Measurements from ENCODE around the gene IGSF9B.
"Not testable (repeated sequence)": the region's sequence is repeated elsewhere in the genome, so short reads cannot be mapped to it uniquely, and the experiment has no call there.

The IGSF9B gene, protein sequence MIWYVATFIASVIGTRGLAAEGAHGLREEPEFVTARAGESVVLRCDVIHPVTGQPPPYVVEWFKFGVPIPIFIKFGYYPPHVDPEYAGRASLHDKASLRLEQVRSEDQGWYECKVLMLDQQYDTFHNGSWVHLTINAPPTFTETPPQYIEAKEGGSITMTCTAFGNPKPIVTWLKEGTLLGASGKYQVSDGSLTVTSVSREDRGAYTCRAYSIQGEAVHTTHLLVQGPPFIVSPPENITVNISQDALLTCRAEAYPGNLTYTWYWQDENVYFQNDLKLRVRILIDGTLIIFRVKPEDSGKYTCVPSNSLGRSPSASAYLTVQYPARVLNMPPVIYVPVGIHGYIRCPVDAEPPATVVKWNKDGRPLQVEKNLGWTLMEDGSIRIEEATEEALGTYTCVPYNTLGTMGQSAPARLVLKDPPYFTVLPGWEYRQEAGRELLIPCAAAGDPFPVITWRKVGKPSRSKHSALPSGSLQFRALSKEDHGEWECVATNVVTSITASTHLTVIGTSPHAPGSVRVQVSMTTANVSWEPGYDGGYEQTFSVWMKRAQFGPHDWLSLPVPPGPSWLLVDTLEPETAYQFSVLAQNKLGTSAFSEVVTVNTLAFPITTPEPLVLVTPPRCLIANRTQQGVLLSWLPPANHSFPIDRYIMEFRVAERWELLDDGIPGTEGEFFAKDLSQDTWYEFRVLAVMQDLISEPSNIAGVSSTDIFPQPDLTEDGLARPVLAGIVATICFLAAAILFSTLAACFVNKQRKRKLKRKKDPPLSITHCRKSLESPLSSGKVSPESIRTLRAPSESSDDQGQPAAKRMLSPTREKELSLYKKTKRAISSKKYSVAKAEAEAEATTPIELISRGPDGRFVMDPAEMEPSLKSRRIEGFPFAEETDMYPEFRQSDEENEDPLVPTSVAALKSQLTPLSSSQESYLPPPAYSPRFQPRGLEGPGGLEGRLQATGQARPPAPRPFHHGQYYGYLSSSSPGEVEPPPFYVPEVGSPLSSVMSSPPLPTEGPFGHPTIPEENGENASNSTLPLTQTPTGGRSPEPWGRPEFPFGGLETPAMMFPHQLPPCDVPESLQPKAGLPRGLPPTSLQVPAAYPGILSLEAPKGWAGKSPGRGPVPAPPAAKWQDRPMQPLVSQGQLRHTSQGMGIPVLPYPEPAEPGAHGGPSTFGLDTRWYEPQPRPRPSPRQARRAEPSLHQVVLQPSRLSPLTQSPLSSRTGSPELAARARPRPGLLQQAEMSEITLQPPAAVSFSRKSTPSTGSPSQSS (N-terminal part only)
- 16.8 to 35.9 (median 30.9) reads per million in 4 donors for total RNA-seq

GRCh38 chr11:133956650-133957633 is at the start of gene IGSF9B:
TSS of gene IGSF9B (minus strand) at chr11:133956968. CDS start at chr11:133956754, 214 bp downstream.
- peak; percentile 71 to 91 (median 84) for DNase-seq

DNA sequence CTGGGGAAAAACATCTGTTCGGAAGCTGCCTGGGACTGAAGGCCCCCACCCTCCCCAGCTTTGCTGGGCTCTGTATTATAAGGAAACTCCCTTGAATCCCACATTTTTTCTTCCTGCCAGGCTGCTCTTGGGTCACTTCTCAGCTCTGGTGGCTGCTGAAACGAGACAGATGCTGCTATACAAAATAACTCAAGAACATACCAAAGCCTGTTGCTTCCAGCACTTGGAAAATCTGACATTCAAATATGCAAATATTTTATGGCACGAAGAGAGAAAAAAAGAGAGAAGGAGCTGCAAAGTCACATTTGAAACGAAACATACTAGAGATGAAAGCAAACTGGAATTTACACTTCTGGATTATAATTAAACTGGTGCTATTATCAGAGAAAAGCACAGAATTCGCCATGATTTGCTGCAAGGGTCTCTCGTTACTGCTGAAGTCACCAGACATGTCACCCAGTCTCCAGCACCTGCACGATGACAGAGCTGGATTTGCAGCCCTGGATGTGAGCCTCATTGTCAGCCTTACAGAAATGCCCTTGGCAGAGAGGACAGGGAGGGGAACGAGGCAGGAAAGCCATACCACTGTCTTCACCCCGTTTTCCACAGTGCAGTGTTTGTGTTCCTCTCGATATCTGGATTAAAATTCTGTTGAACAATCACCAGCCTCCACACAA is 47.9 kb upstream of the IGSF9B start:
- DNase-seq, result no peak

DNA sequence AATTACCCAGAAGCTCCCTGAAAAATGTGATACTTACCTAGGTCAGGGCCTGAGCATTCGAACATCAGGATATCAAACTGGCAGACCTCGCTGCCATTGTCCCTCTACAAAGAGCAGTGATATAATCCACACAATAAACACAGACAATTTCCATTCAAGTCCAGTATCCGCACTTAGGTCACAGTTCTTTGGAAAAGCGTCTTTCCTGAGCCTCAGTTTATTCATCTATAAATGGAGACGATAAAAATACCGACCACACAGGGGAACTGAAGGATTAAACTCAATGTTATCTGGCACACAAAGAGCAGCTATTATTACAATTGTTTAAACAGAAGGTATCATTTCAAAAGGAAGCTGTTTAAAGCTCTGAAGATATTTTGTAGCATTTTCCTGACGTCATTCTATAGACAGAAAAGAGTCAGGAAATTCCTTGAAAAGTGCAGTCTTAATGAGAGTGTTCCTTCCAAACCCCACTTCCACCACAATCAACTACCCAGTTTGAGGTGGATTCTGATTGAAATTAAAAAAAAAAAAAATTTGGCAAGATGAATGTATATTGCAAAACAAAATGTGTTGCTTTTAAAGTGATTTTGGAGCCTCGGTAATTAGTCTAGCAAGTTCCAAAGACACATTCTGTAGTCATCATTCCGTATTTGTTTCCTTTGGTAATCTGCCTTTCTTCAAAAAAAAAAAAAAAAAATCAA is 47.2 kb upstream of the IGSF9B start:
- no peak for DNase-seq

GRCh38 chr11:134002819-134003218 is 46.1 kb upstream of the IGSF9B start:
- not testable (repeated sequence) for DNase-seq

DNA sequence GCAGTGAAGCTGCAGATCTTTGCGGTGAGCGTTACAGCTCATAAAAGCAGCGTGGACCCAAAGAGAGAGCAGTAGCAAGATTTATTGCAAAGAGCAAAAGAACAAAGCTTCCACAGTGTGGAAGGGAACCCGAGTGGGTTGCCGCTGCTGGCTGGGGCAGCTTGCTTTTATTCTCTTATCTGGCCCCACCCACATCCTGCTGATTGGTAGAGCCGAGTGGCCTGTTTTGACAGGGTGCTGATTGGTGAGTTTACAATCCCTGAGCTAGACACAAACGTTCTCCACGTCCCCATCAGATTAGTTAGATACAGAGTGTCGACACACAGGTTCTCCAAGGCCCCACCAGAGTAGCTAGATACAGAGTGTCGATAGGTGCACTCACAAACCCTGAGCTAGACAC is 45.6 kb upstream of the IGSF9B start:
- DNase-seq, result not testable (repeated sequence)

DNA sequence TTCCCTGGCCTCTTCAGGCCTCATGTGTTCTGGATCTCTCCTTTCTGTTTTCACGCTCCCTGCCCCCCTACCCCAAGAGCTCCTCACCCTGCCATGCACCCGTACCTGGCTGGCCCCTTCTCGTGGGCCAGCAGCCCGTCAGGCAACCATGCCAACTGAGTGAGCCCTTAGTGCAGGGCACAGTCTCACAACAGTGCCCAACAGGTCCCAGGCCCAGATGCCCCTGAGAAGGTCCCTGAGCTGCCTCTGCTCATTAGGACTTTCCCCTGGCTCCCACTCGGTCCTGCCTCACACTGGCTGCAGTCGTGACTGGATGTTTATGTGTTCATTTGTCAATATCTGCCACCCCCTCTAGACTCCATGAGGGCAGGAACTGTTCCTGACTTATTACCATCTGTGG is 44.8 kb upstream of the IGSF9B start:
- no peak for DNase-seq

- no peak for DNase-seq
Measured at GRCh38 chr11:134001088-134001487, 44.3 kb upstream of the IGSF9B start.

DNA sequence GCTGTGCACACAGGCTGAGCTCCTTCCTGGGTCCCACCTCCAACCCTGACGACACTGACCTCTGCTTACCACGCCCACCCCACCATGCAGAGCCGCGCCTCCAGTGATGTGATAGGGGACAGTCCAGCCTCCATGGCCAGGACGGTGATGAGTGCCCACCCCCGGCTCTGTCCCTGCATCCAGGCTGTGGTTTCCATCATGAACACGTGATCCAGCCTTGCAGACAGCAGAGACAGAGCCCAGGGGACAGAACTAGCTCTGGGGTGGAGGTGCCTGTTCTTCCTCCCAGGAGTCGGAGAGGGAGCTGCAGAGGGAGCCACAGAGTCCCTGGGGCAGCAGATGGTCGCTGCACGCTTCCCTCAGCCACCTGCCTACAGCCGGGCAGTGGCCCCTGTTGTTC is 42.6 kb upstream of the IGSF9B start:
- DNase-seq, result no peak

DNA sequence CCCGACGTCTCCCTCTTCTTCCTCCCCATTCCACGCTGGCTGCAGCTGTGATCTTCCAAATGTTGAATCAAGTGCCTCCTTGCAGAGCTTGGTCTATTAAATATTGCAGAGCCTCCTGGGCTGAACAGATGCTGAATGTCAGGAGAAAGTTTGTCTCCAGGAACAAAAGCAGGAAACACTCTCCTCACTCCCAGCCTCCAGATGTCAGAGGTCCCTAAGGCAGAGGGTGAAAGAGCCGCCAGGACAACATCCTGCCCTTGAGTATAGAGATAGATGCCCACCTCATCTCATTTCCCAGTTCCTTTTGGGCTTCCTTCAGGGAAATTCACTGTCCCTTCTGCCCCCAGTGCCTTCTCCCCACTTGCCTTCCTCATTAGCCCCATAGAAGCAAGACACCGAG is 40.8 kb upstream of the IGSF9B start:
- no peak for DNase-seq

DNA sequence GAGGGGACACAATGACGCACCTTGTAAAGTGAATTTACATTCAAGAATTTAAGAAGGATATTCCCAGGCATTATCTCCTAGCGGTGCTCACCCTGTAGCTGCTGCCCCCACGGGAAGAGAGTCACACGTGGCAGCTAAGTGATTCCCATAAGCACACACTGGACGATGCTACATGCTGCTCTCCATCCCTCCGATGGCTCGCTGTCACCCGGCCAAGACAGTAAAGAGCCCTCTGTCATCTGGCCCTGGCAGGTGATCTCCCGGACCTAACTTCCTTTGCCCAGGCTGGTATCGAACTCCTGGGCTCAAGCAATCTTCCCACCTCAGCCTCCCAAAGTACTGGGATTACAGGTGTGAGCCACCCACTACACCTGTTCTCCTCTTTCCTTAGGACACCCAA is 39.9 kb upstream of the IGSF9B start:
- DNase-seq, result no peak

DNA sequence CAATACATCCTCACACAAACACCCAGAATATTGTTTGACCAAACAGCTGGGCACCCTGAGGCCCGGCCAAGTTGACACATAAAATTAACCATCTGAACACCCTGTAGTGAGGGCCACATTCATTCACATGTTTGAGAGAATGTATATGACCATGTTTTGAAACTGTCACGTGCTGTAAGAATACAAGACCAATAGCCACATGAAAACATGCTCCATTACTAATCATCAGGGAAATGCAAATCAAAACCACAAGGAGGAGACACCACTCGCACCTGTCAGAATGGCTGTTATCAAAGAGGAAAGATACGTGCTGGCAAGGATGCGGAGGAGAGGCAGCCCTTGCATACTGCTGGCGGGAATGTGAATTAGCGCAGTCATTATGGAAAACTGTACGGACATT is 38.3 kb upstream of the IGSF9B start:
- no peak for DNase-seq

DNA sequence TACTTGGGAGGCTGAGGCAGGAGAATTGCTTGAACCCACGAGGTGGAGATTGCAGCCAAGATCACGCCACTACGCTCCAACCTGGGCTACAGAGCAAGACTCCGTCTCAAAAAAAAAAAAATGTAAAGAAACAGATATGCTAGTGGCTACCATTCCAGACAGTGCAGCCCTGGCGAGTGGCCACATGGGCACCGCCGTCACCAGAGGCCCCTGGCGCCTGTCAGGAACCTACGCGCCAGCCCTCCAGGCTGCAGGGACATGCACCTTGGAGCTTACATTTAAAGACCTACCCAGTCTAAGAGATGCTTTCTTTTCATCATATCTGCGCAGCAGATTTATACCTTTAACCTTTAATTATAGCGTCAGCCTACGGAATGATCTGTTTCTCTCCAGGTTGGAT is 37.2 kb upstream of the IGSF9B start:
- no peak for DNase-seq

DNA sequence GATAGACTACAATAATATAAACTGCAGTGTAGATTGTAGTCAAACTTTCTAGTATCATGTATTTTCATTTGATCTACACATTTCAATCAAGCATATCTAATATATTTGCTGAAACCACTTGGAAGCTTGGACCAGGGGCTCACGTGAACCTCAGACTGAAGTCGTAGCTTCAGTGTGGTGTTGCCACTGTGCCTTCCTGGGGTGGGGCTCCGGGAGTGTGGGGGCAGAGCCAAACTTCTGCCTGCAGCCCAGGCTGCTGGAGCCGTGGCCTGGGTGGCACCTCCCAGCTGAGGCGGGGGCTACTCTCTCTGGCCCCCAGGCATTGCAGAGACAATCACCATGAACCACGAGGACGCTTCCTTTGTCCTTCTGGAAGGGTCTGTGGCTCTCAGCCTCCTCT is 36.3 kb upstream of the IGSF9B start:
- DNase-seq, result no peak

DNA sequence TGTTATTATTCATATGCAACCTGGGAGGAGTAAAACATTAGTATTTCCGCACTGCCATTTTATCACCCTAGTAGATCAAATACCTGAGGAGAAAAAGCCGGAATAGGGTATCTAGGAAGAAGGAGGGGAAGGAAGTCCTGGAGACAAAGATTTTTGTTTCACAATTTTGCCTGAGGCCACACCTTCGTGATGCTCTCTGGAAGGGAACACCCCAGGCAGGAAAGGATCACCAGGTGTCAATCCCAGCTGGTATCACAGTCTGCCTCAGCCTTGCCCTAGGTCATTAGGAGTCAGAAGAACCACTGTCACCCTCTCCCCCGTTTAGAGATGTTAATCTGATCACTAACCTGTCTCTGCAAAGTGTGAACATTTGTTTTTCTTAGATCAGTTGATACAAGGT is 35.4 kb upstream of the IGSF9B start:
- no peak for DNase-seq

DNA sequence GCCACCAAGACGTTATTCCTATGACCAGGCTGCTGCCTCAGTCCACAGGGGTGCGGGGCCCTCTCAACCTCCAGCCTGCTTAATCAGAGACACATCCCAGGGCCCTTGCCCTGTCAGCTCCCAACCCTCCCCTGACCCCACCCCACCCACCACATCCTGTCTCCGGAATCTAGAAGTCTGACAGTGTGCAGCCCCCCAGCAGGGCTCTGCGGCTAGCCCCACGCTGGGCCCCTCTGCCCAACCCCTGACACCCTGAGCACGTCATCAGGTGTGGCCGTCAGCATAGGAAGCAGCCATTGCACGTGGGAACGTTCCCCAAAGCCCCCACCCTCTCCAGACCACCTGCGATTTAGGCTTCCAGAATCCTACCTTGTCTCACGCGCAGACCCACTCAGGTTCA is 34.3 kb upstream of the IGSF9B start:
- DNase-seq, result no peak

DNA sequence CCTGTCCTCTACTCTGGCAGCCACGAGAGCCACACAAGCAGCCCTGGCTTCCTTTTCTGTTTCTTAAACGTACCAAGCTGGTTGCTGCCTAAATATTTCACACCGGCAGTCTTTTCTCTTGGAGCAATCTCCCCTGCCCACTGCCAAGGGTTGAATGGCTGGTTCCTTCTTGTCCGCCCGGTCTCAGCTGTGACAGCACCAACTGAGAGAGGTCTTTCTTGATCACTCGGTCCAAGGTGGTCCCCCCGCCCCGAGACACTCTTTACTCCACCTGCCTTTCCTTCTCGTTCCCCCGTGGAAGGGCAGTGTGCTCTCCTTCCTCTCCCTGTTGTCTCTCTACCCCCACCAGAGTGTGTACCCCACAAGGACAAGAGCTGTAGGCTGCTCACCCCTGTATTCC is 33.7 kb upstream of the IGSF9B start:
- DNase-seq, result no peak

DNA sequence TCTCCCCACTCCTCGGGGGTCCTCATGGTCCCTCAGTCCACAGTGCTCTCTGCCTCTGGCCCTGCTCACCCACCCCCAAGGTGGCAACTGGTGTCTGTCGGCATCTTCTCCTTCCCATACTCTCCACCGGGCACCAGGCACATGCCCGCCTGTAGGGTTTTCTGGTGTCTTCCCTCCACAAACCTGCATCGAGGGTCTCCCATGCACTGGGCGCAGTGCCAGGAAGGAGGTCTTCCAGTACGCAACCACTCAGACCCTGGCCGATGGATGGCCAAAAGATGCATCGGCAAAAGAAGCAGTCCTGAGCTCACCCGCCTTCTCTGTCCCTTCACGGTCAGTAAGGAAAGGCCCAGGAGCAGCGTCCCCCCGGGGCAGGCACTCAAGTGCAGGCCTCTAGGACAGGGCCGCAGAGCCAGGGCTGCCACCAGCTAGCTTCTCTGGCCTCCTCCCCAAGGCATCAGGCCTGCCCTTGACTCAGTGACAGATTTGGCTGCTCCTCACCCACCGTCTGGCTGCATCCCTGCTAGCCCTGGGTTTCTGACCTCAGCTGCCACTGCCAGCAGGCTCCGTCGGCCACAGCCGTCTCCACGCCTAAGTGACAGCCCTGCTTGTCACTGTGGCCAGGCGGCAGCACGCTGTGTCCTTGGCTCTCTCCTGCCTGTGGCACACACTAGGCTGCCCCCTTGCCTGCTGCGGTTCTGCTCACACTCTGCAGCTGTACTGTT is 32.1 kb upstream of the IGSF9B start:
- no peak for DNase-seq

GRCh38 chr11:133987171-133987570 is 30.4 kb upstream of the IGSF9B start:
- no peak for DNase-seq
